Measurements from ENCODE around the gene PTPRG.

DNA sequence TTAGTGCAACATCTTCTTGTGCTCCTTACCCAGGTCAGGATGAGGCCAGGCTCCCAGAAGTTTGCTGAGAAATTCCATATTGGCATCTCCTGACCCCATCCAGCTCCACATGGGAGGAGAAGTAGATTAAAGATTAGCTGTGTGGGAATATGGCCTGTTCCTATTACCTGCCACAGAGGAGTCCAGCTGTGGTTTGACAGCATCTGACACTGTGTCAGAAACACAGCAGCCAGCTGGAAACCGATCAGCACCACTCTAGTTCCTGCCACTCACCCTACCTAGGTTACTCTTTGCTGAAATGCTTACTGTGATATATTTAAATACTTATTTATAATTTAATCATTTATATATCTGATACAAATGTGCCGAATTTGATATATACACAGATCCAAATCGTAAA, 551.7 kb downstream of the PTPRG start:
- TF ChIP-seq, protein P1, sequence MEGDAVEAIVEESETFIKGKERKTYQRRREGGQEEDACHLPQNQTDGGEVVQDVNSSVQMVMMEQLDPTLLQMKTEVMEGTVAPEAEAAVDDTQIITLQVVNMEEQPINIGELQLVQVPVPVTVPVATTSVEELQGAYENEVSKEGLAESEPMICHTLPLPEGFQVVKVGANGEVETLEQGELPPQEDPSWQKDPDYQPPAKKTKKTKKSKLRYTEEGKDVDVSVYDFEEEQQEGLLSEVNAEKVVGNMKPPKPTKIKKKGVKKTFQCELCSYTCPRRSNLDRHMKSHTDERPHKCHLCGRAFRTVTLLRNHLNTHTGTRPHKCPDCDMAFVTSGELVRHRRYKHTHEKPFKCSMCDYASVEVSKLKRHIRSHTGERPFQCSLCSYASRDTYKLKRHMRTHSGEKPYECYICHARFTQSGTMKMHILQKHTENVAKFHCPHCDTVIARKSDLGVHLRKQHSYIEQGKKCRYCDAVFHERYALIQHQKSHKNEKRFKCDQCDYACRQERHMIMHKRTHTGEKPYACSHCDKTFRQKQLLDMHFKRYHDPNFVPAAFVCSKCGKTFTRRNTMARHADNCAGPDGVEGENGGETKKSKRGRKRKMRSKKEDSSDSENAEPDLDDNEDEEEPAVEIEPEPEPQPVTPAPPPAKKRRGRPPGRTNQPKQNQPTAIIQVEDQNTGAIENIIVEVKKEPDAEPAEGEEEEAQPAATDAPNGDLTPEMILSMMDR (conservative IDR thresholded peaks at IDR 0.05; ENCODE audit: low read depth, low read length): no peak
- TF ChIP-seq EZH2phosphoT487 (IDR thresholded peaks at IDR 0.05; ENCODE audit: borderline replicate concordance, low read length): no peak

All from PC-3 (cell line).